ENCODE measurements around the gene INPP5B.
"Not testable (repeated sequence)": the region's sequence is repeated elsewhere in the genome, so short reads cannot be mapped to it uniquely, and the experiment has no call there.

The INPP5B gene

DNA sequence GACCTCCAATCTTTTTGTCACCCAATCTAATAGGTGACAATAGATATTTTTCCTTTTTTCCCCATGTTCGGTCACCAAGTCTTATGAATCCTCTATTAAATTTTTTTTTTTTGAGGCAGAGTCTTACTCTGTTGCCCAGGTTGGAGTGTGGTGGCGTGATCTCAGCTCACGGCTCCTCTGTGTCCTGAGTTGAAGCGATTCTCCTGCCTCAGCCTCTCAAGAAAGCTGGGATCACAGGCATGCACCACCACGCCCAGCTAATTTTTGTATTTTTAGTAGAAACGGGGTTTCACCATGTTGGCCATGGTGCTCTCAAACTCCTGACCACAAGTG, 45.0 kb downstream of the INPP5B start:
- Histone ChIP-seq H3K27me3 (ENCODE audit: low read depth, low read length) (no peaks in the 10 kb centered on the region), H3K36me3 (replicated peaks; ENCODE audit: low read depth, low read length) (no peaks in the 10 kb centered on the region), H3K27ac (ENCODE audit: low read length) (peak overlapping the region; percentile 94), H3K4me3 (ENCODE audit: low read length) (peak overlapping the region; percentile 60), H3K9ac (ENCODE audit: low read length) (peak overlapping the region; percentile 49; the same call in 1 of the 2 replicates), H3K79me2 (ENCODE audit: low read length) (no peaks in the 10 kb centered on the region), H3K4me2 (ENCODE audit: low read length) (peak overlapping the region; percentile 83), H2AFZ (ENCODE audit: low read depth, low read length) (no peak overlapping the region), H3K9me3 (ENCODE audit: insufficient read depth, low read length) (0 out of 2 replicates have a peak, but pooled peaks cover 9% of the 10 kb centered on the region), H4K20me1 (ENCODE audit: insufficient read depth, low read length) (no peaks in the 10 kb centered on the region), H3K4me1 (ENCODE audit: low read length) (peaks cover 21% of the 10 kb centered on the region)
- TF ChIP-seq, protein P1, sequence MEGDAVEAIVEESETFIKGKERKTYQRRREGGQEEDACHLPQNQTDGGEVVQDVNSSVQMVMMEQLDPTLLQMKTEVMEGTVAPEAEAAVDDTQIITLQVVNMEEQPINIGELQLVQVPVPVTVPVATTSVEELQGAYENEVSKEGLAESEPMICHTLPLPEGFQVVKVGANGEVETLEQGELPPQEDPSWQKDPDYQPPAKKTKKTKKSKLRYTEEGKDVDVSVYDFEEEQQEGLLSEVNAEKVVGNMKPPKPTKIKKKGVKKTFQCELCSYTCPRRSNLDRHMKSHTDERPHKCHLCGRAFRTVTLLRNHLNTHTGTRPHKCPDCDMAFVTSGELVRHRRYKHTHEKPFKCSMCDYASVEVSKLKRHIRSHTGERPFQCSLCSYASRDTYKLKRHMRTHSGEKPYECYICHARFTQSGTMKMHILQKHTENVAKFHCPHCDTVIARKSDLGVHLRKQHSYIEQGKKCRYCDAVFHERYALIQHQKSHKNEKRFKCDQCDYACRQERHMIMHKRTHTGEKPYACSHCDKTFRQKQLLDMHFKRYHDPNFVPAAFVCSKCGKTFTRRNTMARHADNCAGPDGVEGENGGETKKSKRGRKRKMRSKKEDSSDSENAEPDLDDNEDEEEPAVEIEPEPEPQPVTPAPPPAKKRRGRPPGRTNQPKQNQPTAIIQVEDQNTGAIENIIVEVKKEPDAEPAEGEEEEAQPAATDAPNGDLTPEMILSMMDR (IDR thresholded peaks at IDR 0.05; ENCODE audit: low read depth, low read length), result no peak
- TF ChIP-seq EZH2phosphoT487 (IDR thresholded peaks at IDR 0.05; ENCODE audit: low read depth), result no peak

DNA sequence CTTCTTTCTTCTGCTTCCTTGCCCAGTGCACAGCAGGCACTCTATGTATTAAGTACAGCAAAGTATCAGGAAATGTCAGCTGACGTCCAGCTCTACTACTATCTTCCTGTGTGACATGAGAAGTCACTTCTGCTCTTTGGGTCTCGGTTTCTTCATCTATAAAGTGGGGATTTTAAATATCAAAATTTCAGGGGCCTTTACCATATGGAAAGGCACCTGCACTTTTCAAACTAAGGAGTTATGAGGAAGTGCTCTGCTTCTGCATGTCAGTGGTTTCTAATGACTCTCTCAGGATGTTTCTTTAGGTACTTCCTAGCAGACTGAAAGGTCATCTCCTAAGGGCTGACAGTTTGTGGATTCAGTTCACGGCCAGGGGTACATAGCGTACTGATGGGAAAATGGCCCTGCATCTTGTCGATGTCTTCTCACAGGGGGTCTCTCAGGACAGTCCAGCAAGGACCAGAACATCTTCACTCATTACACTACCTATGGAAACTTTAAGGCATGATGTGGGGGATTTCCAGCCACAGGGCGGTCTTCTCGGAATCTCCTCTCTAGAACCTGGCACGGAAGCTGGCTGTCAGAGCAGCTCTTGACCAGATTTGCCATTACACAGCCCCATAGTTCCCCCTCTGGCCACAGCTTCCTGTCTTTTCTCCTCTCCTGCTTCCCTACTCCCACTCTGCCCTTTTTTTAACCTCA, 45.5 kb downstream of the INPP5B start:
- no peaks in the 10 kb centered on the region for H3K27me3 ChIP-seq (ENCODE audit: low read depth, low read length)
- TF ChIP-seq, protein P1 (IDR thresholded peaks at IDR 0.05; ENCODE audit: low read depth, low read length), result no peak
- TF ChIP-seq EZH2phosphoT487 (IDR thresholded peaks at IDR 0.05; ENCODE audit: low read depth), result no peak
- no peaks in the 10 kb centered on the region for H3K36me3 ChIP-seq (replicated peaks; ENCODE audit: low read depth, low read length)
- peak overlapping the region; percentile 83 for H3K4me2 ChIP-seq (ENCODE audit: low read length)
- no peak overlapping the region for H2AFZ ChIP-seq (ENCODE audit: low read depth, low read length)
- no peaks in the 10 kb centered on the region for H4K20me1 ChIP-seq (ENCODE audit: insufficient read depth, low read length)
- H3K9me3 ChIP-seq (ENCODE audit: insufficient read depth, low read length), result 0 out of 2 replicates have a peak, but pooled peaks cover 9% of the 10 kb centered on the region
- H3K4me1 ChIP-seq (ENCODE audit: low read length), result peaks cover 21% of the 10 kb centered on the region
- peak overlapping the region; percentile 94 for H3K27ac ChIP-seq (ENCODE audit: low read length)
- H3K79me2 ChIP-seq (ENCODE audit: low read length), result no peaks in the 10 kb centered on the region
- peak overlapping the region; percentile 60 for H3K4me3 ChIP-seq (ENCODE audit: low read length)
- H3K9ac ChIP-seq (ENCODE audit: low read length), result peak overlapping the region; percentile 60; the same call in 1 of the 2 replicates

DNA sequence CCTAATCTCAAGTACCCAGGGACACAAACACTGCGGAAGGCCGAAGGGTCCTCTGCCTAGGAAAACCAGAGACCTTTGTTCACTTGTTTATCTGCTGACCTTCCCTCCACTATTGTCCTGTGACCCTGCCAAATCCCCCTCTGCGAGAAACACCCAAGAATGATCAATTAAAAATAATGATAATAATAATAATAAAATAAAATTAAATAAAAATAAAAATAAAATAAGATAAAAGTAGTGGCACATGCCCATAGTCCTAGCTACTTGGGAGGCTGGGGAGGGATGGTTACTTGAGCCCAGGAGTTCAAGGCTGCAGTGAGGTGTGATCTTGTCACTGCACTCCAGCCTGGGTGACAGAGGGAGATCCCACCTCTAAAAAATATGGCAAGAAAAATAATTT, 49.3 kb downstream of the INPP5B start:
- not testable (repeated sequence) for H3K36me3 ChIP-seq (replicated peaks; ENCODE audit: low read depth, low read length); H3K4me2 ChIP-seq (ENCODE audit: low read length); H3K27ac ChIP-seq (ENCODE audit: low read length); H2AFZ ChIP-seq (ENCODE audit: low read depth, low read length); H3K9me3 ChIP-seq (ENCODE audit: insufficient read depth, low read length); H3K9ac ChIP-seq (ENCODE audit: low read length); H3K27me3 ChIP-seq (ENCODE audit: low read depth, low read length); H3K79me2 ChIP-seq (ENCODE audit: low read length); H3K4me3 ChIP-seq (ENCODE audit: low read length); H4K20me1 ChIP-seq (ENCODE audit: insufficient read depth, low read length)
- H3K4me1 ChIP-seq (ENCODE audit: low read length), result peaks cover 21% of the 10 kb centered on the region

DNA sequence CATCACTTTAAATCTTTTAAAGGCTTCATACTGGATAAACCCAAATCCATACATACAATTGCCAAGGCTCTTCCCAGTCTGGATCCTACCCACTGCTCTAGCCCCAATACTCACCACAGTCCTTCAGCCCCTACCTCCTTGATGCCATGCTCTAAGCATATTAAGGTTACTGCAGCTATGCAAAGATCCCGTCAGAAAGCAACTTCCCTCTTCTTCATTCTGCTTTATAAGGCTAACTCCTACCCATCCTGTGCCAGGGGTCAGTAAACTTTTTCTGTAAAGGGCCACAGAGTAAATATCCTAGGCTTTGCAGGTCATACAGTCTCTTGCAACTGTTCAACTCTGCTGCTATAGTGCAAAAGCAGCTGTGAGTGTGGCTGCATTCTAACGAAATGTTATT, 53.2 kb downstream of the INPP5B start:
- no peak overlapping the region for H3K27ac ChIP-seq (ENCODE audit: low read length)
- no peaks in the 10 kb centered on the region for H3K79me2 ChIP-seq (ENCODE audit: low read length)
- no peak overlapping the region for H3K4me2 ChIP-seq (ENCODE audit: low read length)
- no peaks in the 10 kb centered on the region for H3K9me3 ChIP-seq (ENCODE audit: insufficient read depth, low read length)
- H3K36me3 ChIP-seq (replicated peaks; ENCODE audit: low read depth, low read length), result no peaks in the 10 kb centered on the region
- H3K9ac ChIP-seq (ENCODE audit: low read length), result no peak overlapping the region
- H4K20me1 ChIP-seq (ENCODE audit: insufficient read depth, low read length), result no peaks in the 10 kb centered on the region
- no peak overlapping the region for H2AFZ ChIP-seq (ENCODE audit: low read depth, low read length)
- no peaks in the 10 kb centered on the region for H3K27me3 ChIP-seq (ENCODE audit: low read depth, low read length)
- no peak overlapping the region for H3K4me3 ChIP-seq (ENCODE audit: low read length)
- TF ChIP-seq, protein P1 (IDR thresholded peaks at IDR 0.05; ENCODE audit: low read depth, low read length), result no peak
- TF ChIP-seq EZH2phosphoT487 (IDR thresholded peaks at IDR 0.05; ENCODE audit: low read depth), result no peak
- H3K4me1 ChIP-seq (ENCODE audit: low read length), result no peaks in the 10 kb centered on the region
